ENCODE results near the gene ENDOD1.

The ENDOD1 gene

DNA sequence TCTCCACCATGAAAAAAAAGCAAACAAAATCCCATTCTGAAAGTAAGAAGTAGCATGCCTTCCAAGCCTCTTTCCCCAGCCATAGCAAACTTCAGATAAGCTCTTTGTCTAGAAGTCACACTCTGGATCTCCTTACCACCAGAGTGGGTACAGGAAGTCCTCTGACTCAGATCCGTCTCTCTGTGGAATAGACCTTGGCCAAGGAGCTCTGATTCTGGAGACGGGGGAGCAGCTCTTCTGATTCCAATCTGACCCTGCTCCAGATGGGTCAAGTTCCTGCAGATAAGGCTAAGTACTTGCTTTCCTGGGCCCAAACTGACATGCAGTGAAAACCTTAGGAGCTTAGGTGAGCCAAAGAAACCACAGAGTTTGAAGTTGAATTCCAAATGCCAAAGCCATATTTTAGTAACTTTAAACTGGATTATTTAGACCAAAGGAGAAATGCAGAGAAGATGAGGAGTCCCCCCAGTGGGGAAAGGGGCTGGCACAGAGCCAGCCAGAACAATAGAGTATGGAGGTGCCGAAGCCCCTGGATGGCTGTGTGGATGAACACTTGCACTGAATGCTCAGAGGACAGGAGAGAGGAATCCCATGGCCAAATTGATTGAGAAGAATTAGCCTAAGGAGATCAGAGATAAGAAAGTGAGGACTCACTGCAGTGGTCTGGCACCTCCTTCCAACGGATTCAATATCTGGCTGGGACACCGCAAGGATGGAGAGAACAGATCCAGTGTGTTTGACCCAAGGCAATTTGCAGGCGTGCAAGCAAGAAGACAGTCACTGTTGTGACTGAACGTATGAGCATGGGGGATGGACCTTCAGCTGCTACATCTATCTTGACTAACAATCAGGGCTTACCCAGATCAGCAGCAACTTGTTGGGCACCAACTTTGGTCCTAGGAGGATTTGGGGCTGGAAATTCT, 54.9 kb downstream of the ENDOD1 start:
- no peak overlapping the region for H3K27ac ChIP-seq
- no peak for TF ChIP-seq ZFX (IDR thresholded peaks at IDR 0.05)
- TF ChIP-seq CTCF (conservative IDR thresholded peaks at IDR 0.05) = no peak

GRCh38 chr11:95145430-95146060, 55.9 kb downstream of the ENDOD1 start:
- no peak for TF ChIP-seq ZFX (IDR thresholded peaks at IDR 0.05)
- TF ChIP-seq CTCF (conservative IDR thresholded peaks at IDR 0.05) = no peak

DNA sequence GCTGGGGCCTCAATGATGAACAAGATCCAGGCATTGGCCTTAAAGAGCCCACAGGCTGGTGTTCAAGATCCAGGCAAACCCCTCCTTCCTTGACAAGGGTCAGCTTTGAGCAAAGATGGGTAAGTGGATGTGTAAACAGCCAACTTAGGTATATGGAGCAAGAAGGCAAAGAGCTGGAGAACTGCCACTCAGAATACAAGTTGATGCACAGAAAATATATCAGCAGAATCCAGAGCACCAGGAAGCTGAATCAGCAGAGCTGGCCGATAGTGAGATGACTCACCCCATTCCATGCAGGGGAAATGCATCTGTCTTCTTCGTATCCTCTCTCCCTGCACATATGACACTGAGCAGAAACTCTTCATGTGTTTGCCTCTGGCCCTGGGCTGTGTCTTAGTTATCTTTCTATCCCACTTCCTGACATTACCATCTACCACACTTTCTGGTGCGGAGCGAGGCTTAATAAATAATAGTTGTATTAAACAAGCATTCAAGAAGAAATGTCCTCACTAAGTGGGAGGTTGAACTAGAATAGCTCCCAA, 57.8 kb downstream of the ENDOD1 start:
- H3K27ac ChIP-seq = peak overlapping the region; percentile 49; the same call in 1 of the 2 replicates
- TF ChIP-seq CTCF (conservative IDR thresholded peaks at IDR 0.05) = no peak
- no peak for TF ChIP-seq ZFX (IDR thresholded peaks at IDR 0.05)

More at GRCh38 chr11:95145430-95146060, 55.9 kb downstream of the ENDOD1 start:
- peak overlapping the region; percentile 55 for H3K27ac ChIP-seq

DNA sequence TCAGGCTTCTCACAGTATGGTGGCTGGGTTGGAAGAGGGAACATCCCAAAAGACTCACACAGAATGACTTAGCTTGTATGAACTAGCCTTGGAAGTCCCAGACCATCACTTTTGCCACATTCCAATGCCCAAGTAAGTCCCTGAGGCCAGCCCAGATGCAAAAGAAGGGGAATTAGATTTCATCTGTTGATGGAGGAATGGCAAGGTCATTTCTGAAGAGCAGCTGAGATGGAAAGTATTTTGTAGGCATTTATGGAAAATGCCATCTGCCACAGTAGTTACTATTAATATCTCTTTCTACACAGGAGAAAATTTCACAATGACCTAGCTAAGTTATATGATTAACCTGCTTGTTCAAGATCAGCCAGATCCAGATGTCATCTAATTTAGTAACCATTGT, 58.8 kb downstream of the ENDOD1 start:
- peak overlapping the region; percentile 37 for H3K27ac ChIP-seq
- TF ChIP-seq ZFX (IDR thresholded peaks at IDR 0.05) (no peak), CTCF (conservative IDR thresholded peaks at IDR 0.05) (no peak)

- TF ChIP-seq ZFX (IDR thresholded peaks at IDR 0.05) = no peak
- TF ChIP-seq CTCF (conservative IDR thresholded peaks at IDR 0.05) = no peak
- no peak overlapping the region for H3K27ac ChIP-seq
These were observed 59.3 kb downstream of the ENDOD1 start for GRCh38 chr11:95148938-95149337.

DNA sequence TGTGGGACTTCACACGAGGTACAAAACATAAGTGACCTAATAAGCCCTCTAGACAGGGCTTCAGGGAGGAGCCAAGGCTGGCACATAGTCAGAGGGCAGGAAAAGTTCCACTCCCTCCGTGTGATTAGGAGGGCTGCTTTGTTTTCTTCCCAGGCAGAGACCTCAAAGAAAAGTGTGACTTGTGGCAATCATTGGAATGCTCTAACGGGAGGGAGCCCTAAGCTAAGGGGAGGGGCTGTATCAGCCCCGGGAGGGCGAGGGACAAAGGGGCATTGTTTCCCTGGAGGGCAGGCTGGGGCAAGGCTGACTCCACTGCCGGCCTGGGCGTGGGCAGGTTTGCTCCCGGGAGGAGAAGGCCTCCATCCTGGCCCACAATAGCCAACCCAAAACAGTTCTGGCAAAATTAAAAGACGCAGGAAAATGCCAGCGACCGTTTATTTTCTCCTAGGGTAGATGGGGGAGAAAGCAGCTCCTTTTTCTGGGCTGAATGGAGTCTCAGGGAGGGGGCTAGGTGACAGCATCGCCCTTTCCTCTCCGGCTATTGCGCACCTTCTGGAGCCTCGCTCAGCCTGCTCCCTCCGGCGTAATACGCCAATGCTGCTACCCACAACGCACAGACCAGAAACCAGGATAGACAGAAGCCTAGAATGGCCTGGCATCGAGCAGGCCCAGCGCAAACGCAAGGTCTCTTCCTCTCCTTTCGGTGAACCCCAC, 60.2 kb downstream of the ENDOD1 start:
- H3K27ac ChIP-seq = peak overlapping the region; percentile 17; the same call in 1 of the 2 replicates
- TF ChIP-seq ZFX (IDR thresholded peaks at IDR 0.05) (no peak), CTCF (conservative IDR thresholded peaks at IDR 0.05) (no peak)
